Stimulated activated naive CD8-positive, alpha-beta T cell treated with anti-CD3 and anti-CD28 coated beads, Interleukin-15, Interleukin-2, amounts not matched to agents 100 ng/mL and 50 ng/mL, for 24 hours (primary cell): Measurements from ENCODE around the gene ZRSR2.
"Not testable (repeated sequence)": the region's sequence is repeated elsewhere in the genome, so short reads cannot be mapped to it uniquely, and the experiment has no call there.

ENCODE experiments used
- H3K27ac Mint-ChIP-seq: one replicate; pipeline ENCODE4 v1.8.0; 2021; ENCODE audit warnings: mild to moderate bottlenecking, mixed read lengths
- H3K27me3 Mint-ChIP-seq: one replicate; pipeline ENCODE4 v1.8.0; 2021; ENCODE audit warnings: mixed read lengths
- H3K36me3 Mint-ChIP-seq: one replicate; pipeline ENCODE4 v1.8.0; 2021; ENCODE audit warnings: low read depth, mixed read lengths
- H3K4me1 Mint-ChIP-seq: one replicate; pipeline ENCODE4 v1.8.0; 2021; ENCODE audit warnings: low read depth, mixed read lengths
- H3K4me3 Mint-ChIP-seq: one replicate; pipeline ENCODE4 v1.8.0; 2021; ENCODE audit warnings: mild to moderate bottlenecking, mixed read lengths
- H3K9me3 Mint-ChIP-seq: one replicate; pipeline ENCODE4 v1.8.0; 2021; ENCODE audit warnings: mixed read lengths

ZRSR2 gene

DNA sequence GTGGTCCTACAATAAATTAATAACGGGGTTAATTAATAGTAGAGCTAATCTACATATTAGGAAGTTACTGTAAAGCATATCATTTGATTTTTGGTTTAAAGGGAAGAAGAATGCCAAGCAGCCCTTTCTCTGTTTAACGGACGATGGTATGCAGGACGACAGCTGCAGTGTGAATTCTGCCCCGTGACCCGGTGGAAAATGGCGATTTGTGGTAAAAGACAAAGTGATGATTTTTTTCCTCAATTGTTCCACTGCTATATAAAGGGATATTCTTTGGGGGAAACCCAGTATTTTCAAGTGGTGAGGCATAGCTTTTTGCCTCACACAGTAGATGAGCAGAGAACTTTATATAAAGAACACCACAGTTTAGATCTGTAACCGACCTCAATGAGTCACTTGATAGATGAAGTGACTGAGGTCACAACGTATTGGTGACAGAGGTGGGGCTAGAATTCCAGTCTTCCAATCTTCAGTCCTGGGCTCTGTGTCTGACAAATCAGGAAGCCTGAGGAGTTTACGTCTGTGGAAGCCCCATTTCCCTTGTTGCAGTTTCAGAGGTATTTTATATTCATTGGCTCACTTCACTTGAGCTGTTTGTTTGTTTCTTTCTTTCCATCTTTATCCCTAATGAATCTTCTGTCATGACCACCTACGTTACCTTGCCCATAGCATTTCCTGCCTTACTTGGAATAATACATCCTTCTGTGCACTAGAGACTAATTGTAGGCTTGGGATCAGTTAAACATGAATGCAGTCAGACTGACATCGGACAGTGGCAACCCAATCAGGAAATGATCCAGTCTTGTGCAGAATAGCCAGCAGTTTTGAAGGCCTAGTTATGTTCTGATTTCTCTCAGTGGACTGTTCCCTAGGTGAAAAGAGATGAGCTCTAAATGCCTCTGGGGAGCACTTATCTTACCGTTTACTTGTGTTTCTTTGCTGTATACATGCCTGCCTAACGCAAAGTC is 30.1 kb downstream of the ZRSR2 start:
- H3K4me1 Mint-ChIP-seq = peaks cover 46% of the 10 kb centered on the region
- peak overlapping the region; percentile 35 for H3K4me3 Mint-ChIP-seq
- H3K9me3 Mint-ChIP-seq = no peaks in the 10 kb centered on the region
- H3K27me3 Mint-ChIP-seq = no peaks in the 10 kb centered on the region
- H3K36me3 Mint-ChIP-seq = peaks cover 57% of the 10 kb centered on the region
- peak overlapping the region; percentile 92 for H3K27ac Mint-ChIP-seq

DNA sequence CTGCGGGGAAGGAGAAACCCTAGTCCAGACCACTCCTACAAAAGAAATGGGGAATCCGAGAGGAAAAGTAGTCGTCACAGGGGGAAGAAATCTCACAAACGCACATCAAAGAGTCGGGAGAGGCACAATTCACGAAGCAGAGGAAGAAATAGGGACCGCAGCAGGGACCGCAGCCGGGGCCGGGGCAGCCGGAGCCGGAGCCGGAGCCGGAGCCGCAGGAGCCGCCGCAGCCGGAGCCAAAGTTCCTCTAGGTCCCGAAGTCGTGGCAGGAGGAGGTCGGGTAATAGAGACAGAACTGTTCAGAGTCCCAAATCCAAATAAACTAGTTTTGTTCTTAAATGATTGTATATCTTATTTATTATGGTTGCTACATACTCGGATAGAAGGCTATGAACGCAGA is 32.6 kb downstream of the ZRSR2 start:
- Mint-ChIP-seq H3K36me3 (peaks cover 57% of the 10 kb centered on the region), H3K9me3 (no peaks in the 10 kb centered on the region), H3K27me3 (no peaks in the 10 kb centered on the region), H3K27ac (no peak overlapping the region), H3K4me3 (no peak overlapping the region), H3K4me1 (peaks cover 26% of the 10 kb centered on the region)

DNA sequence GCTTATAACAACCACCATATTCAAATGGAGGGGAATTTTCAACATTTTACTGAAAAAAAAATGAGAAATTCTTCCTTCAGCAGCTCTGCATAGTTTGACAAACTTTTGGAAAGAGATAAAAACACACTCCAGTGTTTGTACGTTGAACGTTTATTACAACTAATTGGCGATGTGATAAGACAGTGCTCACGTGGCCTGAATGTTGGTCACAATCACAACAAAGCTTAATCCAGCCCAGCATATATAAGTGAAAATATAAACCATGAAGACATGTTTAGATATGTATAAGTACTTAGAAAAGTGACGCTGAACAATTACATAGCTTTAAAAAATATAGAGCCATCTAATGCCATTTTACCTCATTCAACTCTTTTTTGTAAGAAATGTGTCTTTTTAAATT is 35.7 kb downstream of the ZRSR2 start:
- peaks cover 7% of the 10 kb centered on the region for H3K4me1 Mint-ChIP-seq
- no peaks in the 10 kb centered on the region for H3K9me3 Mint-ChIP-seq
- H3K27me3 Mint-ChIP-seq = no peaks in the 10 kb centered on the region
- H3K36me3 Mint-ChIP-seq = peaks cover 47% of the 10 kb centered on the region
- no peak overlapping the region for H3K27ac Mint-ChIP-seq
- H3K4me3 Mint-ChIP-seq = no peak overlapping the region

DNA sequence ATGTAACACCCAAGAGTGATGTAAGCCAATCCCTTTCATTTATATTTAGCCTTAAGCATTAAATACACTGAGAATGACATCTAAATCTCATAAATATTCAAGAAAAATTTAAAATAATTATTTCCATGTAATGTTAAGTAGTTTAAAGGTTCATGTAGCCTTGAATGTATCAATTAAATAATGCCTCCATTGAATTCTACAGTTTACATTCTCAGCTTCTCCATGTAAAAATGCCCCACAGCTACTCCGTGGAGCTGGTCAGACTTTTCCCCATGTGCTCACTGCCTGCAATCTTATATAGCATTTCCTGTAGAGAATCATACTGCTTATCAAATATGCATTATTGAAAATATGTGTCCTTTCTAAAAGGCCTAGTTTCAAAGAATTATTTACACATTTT is 38.9 kb downstream of the ZRSR2 start:
- peaks cover 27% of the 10 kb centered on the region for H3K36me3 Mint-ChIP-seq
- H3K4me3 Mint-ChIP-seq = no peak overlapping the region
- no peaks in the 10 kb centered on the region for H3K9me3 Mint-ChIP-seq
- H3K4me1 Mint-ChIP-seq = peaks cover 11% of the 10 kb centered on the region
- H3K27ac Mint-ChIP-seq = no peak overlapping the region
- H3K27me3 Mint-ChIP-seq = no peaks in the 10 kb centered on the region

GRCh38 chrX:15831347-15831746 is 41.1 kb downstream of the ZRSR2 start:
- H3K9me3 Mint-ChIP-seq, H3K4me1 Mint-ChIP-seq, H3K4me3 Mint-ChIP-seq, H3K27me3 Mint-ChIP-seq, H3K27ac Mint-ChIP-seq: not testable (repeated sequence)
- peaks cover 23% of the 10 kb centered on the region for H3K36me3 Mint-ChIP-seq

DNA sequence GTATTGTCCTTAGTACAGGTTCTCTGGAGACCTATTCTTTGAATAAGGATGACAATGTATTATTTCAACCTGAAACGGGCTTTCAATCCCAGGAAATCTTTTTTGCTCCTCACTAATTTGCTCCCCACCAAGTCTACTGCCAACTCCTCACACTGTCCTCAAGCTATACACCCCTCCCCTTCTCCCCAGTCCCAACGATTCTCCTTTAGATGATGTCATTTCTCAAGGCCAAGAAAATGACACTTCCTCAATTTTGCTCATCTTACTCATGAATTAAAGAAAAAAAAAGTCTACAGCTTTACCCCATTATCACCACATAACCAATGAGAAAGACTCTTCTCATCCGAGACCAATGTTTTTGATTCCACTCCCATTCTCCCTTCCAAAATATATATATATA is 43.8 kb downstream of the ZRSR2 start:
- peaks cover 7% of the 10 kb centered on the region for H3K36me3 Mint-ChIP-seq
- no peak overlapping the region for H3K4me3 Mint-ChIP-seq
- no peaks in the 10 kb centered on the region for H3K9me3 Mint-ChIP-seq
- no peaks in the 10 kb centered on the region for H3K27me3 Mint-ChIP-seq
- H3K4me1 Mint-ChIP-seq = peaks cover 7% of the 10 kb centered on the region
- no peak overlapping the region for H3K27ac Mint-ChIP-seq

DNA sequence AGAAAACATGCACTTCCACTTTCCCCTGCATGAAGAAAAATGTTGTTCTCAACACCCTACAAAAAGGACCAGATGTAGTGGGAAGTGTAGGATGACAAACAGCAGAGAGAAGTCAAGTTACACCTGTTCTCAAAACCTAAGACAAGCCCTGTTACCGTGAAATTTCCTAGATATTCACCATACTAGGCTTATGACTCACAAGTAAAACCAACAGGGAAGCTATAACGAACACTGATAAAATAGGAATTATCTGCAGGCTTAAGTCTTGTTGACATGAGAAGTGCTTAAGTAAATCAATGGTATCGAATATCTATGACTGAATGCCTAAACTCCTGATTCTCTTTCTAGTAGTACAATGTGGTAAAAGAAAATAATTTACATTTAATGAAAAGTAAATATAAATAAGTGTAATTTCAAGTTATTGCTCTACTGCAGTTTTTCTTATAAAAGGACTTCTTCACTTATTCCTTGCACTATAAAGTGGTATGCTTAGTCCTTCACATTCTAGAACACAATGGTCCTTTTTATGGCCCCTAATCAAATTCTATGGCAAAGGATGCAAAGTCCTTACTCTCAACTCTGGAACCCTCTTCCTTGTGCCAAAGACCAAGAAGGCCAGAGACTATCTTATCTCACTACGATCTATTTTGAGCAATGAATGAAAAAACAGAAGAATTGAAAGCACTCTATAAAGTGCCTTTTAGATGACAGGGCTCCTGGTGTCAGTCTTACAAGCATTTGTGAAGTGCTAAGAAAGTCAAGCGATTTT is 44.7 kb downstream of the ZRSR2 start:
- no peak overlapping the region for H3K27ac Mint-ChIP-seq
- no peaks in the 10 kb centered on the region for H3K27me3 Mint-ChIP-seq
- H3K36me3 Mint-ChIP-seq = peaks cover 10% of the 10 kb centered on the region
- H3K4me1 Mint-ChIP-seq = peaks cover 7% of the 10 kb centered on the region
- H3K9me3 Mint-ChIP-seq = no peaks in the 10 kb centered on the region
- no peak overlapping the region for H3K4me3 Mint-ChIP-seq

- no peaks in the 10 kb centered on the region for H3K27me3 Mint-ChIP-seq
- peaks cover 6% of the 10 kb centered on the region for H3K4me1 Mint-ChIP-seq
- H3K36me3 Mint-ChIP-seq = peaks cover 12% of the 10 kb centered on the region
- H3K4me3 Mint-ChIP-seq = no peak overlapping the region
- H3K9me3 Mint-ChIP-seq = no peaks in the 10 kb centered on the region
- H3K27ac Mint-ChIP-seq = no peak overlapping the region
Observed at GRCh38 chrX:15838017-15838416, 47.7 kb downstream of the ZRSR2 start.

DNA sequence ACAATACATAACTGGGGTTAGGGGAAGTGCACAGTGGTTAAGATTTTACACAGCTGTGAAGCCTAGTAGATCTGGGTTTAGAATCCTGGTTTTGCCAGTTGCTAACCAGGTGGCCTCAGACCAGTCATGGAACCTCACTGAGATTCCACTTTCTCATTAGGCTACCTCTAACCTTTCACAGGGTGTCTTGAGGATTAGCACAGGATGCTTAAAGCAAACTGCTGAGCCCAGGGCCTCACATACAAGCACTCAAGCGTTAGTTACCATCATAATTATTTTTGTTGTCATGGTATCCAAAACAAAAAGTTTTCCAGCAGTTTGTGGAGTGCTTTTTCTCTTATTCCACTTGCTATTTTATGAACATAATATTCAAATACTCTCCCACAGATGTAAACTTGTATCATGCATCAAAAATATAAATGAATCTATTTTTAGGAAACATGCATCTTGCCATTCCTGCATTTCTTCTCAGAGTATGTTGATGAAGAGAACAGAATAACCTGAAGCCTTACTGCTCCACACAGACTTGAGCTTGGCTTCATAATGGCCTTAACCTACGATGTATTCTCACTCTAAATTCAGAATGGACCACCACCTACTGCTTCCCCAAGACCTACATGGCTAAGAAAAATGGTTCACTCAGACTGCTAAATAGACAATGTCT is 51.7 kb downstream of the ZRSR2 start:
- no peak overlapping the region for H3K4me3 Mint-ChIP-seq
- H3K4me1 Mint-ChIP-seq = no peaks in the 10 kb centered on the region
- no peaks in the 10 kb centered on the region for H3K27me3 Mint-ChIP-seq
- H3K9me3 Mint-ChIP-seq = no peaks in the 10 kb centered on the region
- peaks cover 28% of the 10 kb centered on the region for H3K36me3 Mint-ChIP-seq
- H3K27ac Mint-ChIP-seq = no peak overlapping the region

DNA sequence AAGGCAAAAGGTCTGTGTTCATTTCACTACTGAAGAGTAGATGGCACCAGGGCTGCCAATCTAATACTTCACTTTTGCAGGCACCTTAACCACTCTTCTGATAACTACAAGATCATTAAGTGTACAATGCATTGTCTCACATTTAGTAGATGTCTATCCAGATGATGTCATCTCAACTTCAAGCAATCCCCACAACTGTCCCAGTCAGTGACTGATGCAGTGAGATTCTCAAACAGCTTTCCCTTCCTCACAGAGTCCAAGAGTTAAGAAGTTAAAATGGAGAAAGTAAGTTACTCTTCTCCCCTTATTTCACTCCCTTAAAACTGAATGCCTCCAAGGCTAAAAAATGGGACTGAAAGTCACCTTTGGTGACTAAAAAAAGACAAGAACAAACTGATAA is 53.7 kb downstream of the ZRSR2 start:
- H3K36me3 Mint-ChIP-seq = peaks cover 32% of the 10 kb centered on the region
- H3K4me3 Mint-ChIP-seq = no peak overlapping the region
- no peak overlapping the region for H3K27ac Mint-ChIP-seq
- H3K27me3 Mint-ChIP-seq = no peaks in the 10 kb centered on the region
- H3K4me1 Mint-ChIP-seq = peaks cover 5% of the 10 kb centered on the region
- no peaks in the 10 kb centered on the region for H3K9me3 Mint-ChIP-seq

- Mint-ChIP-seq H3K27ac (no peak overlapping the region), H3K9me3 (no peaks in the 10 kb centered on the region), H3K4me1 (peaks cover 34% of the 10 kb centered on the region), H3K4me3 (no peak overlapping the region), H3K27me3 (no peaks in the 10 kb centered on the region), H3K36me3 (peaks cover 45% of the 10 kb centered on the region)
Observed at GRCh38 chrX:15848576-15848975, 58.3 kb downstream of the ZRSR2 start.

DNA sequence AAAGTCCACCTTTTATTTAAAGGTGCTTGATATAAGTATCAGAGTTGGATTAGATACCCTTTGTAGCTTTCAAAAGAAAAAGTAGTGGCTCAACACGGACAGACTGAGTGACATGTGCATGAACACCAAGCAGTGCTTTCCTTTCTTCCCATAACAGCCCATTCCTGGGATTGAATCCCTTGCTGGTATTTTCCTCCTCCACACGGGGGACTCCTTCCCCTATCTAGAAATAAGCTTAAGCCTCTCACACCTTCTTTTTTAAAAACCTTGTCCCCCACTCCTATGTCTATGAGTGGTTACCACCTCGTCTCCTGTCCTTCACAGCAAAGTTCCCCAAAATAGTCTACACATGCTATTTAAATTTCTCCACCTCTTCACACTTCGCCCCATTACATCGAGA is 59.3 kb downstream of the ZRSR2 start:
- Mint-ChIP-seq H3K4me1 (peaks cover 35% of the 10 kb centered on the region), H3K4me3 (no peak overlapping the region), H3K9me3 (no peaks in the 10 kb centered on the region), H3K27ac (no peak overlapping the region), H3K36me3 (peaks cover 37% of the 10 kb centered on the region), H3K27me3 (no peaks in the 10 kb centered on the region)

DNA sequence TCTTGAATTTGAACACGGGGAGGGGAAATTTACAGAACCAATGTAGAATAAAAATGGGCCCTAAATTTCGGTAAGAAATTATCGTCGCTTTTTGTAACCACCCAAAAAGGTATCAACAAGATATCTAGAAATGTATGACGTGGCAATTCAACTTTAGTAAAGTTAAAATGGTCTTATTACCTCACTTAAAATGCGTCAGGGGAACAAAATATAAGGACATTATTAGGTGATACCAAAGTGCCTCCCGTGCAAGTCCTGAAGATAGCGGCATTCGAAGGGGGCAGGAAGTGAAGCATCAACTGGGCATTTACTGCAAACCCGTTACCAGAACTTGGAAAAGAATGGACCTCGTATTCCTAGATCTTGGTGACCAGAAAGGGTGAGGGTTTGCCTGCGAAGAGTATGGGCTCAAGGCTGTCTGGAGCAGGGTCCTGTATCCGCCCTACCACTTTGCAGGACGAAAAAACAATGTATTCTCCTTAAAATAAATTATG is 63.3 kb downstream of the ZRSR2 start:
- H3K4me1 Mint-ChIP-seq = peaks cover 42% of the 10 kb centered on the region
- H3K36me3 Mint-ChIP-seq = peaks cover 19% of the 10 kb centered on the region
- H3K27ac Mint-ChIP-seq = peak overlapping the region; percentile 49
- H3K4me3 Mint-ChIP-seq = peak overlapping the region; percentile 81
- no peaks in the 10 kb centered on the region for H3K9me3 Mint-ChIP-seq
- no peaks in the 10 kb centered on the region for H3K27me3 Mint-ChIP-seq

DNA sequence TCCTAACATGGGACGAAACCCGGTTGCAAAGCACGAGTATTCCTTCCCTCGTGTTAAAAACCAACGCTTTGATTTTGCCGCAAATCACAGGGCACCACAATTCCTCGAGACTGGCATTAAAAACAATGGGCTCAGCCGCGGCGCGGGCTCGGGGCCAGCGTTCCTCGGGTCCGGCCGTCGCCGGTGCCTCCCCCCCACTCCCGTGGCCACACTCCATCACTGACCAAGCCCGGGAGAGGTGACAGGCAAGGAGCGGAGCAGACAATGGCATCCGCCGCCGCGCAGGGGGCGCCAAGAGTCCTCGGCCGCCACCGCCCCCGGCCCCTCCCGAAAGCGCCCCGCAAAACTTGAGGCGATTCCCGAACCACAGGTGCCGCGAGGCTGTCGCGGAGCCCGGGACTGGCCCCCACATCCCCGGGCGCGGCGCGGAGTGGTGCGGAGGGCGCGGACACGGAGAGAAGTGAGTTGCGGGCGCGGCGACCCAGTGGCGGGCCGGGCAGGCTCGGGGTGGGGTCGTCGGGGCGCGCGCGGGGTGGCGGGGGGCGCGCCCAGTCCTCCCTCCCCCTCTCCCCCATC is 63.9 kb downstream of the ZRSR2 start:
- Mint-ChIP-seq H3K4me3 (peak overlapping the region; percentile 81), H3K36me3 (peaks cover 19% of the 10 kb centered on the region), H3K4me1 (peaks cover 42% of the 10 kb centered on the region), H3K27me3 (no peaks in the 10 kb centered on the region), H3K27ac (peak overlapping the region; percentile 49), H3K9me3 (no peaks in the 10 kb centered on the region)
